Endothelial cell of umbilical vein (primary cell): ENCODE results near the gene KLF2.

Experiments used
- EZH2 ChIP-seq: IDR thresholded peaks from 2 replicates; pipeline ENCODE4 v1.6.1; 2012; ENCODE audit warnings: borderline replicate concordance, low read depth, mild to moderate bottlenecking, moderate library complexity, low read length, inconsistent platforms; ENCODE audit not compliant: severe bottlenecking
- FOS ChIP-seq: IDR thresholded peaks from 2 replicates; pipeline ENCODE4 v1.6.1; 2011; ENCODE audit warnings: mild to moderate bottlenecking, low read length, moderate library complexity, borderline replicate concordance; ENCODE audit not compliant: insufficient read depth
- GATA2 ChIP-seq: IDR thresholded peaks from 2 replicates; pipeline ENCODE4 v1.7.0; 2011; ENCODE audit warnings: low read depth, mild to moderate bottlenecking, moderate library complexity, mixed read lengths, low read length; ENCODE audit not compliant: insufficient read length, insufficient read depth
- JUN ChIP-seq: IDR thresholded peaks from 2 replicates; pipeline ENCODE4 v1.6.1; 2011; ENCODE audit warnings: borderline replicate concordance, low read depth; ENCODE audit not compliant: insufficient read length, insufficient read depth
- MYC ChIP-seq: IDR thresholded peaks from one replicate; pipeline ENCODE4 v1.6.1; 2011; ENCODE audit warnings: mild to moderate bottlenecking, low read depth, low read length
- POLR2A ChIP-seq: IDR thresholded peaks from 2 replicates; pipeline ENCODE4 v1.6.1; 2012; ENCODE audit warnings: low read depth, mild to moderate bottlenecking, control low read depth, low read length
- POLR2AphosphoS5 ChIP-seq: IDR thresholded peaks from 2 replicates; pipeline ENCODE4 v1.6.1; 2012; ENCODE audit warnings: low read depth, mild to moderate bottlenecking, control low read depth, low read length, moderate library complexity; ENCODE audit not compliant: insufficient read depth
- TF ChIP-seq, protein P1 (sequence below), 2 donors: IDR thresholded peaks; 1 replicate in 1 of 2; 2 replicates in 1 of 2; pipeline ENCODE4 v1.5.1; 2011; ENCODE audit warnings: low read length in 2 of 2, mild to moderate bottlenecking in 2 of 2, moderate library complexity in 2 of 2, control low read depth in 1 of 2, inconsistent platforms in 1 of 2, low read depth in 1 of 2; ENCODE audit not compliant: insufficient read depth in 1 of 2; ENCODE audit errors: extremely low read depth in 1 of 2
- TF ChIP-seq, protein P2 (sequence below): IDR thresholded peaks from 2 replicates; pipeline ENCODE4 v1.6.1; 2011; ENCODE audit not compliant: insufficient read depth, insufficient read length

DNA sequence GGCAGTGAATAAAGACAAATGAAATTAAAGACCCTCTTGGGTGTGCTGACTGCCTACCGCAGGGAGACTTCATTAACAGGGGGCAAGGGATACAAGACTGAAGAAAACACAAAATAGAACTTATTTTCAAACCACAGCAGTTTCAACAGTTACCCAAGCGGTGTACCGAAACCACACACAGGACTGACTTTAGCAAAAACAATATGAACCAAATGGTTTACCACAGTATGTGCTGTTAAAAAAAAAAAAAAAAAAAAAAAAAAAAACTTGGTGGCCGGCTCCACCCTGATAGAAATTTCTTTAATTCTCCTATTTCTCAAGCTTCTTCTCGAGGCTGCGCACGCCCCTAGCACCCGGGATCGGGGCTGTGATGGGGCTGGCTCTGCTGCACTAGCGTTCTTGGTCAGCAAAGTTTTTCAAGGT is 42.6 kb downstream of the KLF2 start:
- TF ChIP-seq EZH2 = no peak
- TF ChIP-seq POLR2A = no peak
- TF ChIP-seq, protein P1, sequence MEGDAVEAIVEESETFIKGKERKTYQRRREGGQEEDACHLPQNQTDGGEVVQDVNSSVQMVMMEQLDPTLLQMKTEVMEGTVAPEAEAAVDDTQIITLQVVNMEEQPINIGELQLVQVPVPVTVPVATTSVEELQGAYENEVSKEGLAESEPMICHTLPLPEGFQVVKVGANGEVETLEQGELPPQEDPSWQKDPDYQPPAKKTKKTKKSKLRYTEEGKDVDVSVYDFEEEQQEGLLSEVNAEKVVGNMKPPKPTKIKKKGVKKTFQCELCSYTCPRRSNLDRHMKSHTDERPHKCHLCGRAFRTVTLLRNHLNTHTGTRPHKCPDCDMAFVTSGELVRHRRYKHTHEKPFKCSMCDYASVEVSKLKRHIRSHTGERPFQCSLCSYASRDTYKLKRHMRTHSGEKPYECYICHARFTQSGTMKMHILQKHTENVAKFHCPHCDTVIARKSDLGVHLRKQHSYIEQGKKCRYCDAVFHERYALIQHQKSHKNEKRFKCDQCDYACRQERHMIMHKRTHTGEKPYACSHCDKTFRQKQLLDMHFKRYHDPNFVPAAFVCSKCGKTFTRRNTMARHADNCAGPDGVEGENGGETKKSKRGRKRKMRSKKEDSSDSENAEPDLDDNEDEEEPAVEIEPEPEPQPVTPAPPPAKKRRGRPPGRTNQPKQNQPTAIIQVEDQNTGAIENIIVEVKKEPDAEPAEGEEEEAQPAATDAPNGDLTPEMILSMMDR (IDR thresholded peaks at IDR 0.05; ENCODE audit: extremely low read depth in 1 of 2, insufficient read depth in 1 of 2, low read depth in 1 of 2, low read length in 2 of 2) = no peak
- TF ChIP-seq, protein P2, sequence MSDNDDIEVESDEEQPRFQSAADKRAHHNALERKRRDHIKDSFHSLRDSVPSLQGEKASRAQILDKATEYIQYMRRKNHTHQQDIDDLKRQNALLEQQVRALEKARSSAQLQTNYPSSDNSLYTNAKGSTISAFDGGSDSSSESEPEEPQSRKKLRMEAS = no peak
- TF ChIP-seq MYC = no peak
- no peak for TF ChIP-seq POLR2AphosphoS5
- no peak for TF ChIP-seq FOS
- TF ChIP-seq JUN = no peak
- no peak for TF ChIP-seq GATA2
